ENCODE measurements around the gene PPP4R4.

PPP4R4 gene

GRCh38 chr14:94138251-94138650 lies 35.9 kb upstream of the PPP4R4 start:
- TF ChIP-seq CTCF (IDR thresholded peaks at IDR 0.05; ENCODE audit: low read depth, low read length) = no peak
- H3K4me3 ChIP-seq (ENCODE audit: low read depth, low read length) = no peak overlapping the region

GRCh38 chr14:94139006-94139405 lies 35.1 kb upstream of the PPP4R4 start:
- no peak overlapping the region for H3K4me3 ChIP-seq (ENCODE audit: low read depth, low read length)
- no peak for TF ChIP-seq CTCF (IDR thresholded peaks at IDR 0.05; ENCODE audit: low read depth, low read length)

GRCh38 chr14:94139421-94139820 lies 34.7 kb upstream of the PPP4R4 start:
- H3K4me3 ChIP-seq (ENCODE audit: low read depth, low read length) = no peak overlapping the region

GRCh38 chr14:94142247-94142646 lies 31.9 kb upstream of the PPP4R4 start:
- H3K4me3 ChIP-seq (ENCODE audit: low read depth, low read length) = no peak overlapping the region
- no peak for TF ChIP-seq CTCF (IDR thresholded peaks at IDR 0.05; ENCODE audit: low read depth, low read length)

More at GRCh38 chr14:94139421-94139820, 34.7 kb upstream of the PPP4R4 start:
- no peak for TF ChIP-seq CTCF (IDR thresholded peaks at IDR 0.05; ENCODE audit: low read depth, low read length)

- no peak overlapping the region for H3K4me3 ChIP-seq (ENCODE audit: low read depth, low read length)
- no peak for TF ChIP-seq CTCF (IDR thresholded peaks at IDR 0.05; ENCODE audit: low read depth, low read length)
Measured at GRCh38 chr14:94142836-94143235, 31.3 kb upstream of the PPP4R4 start.

- peak; percentile 38 for TF ChIP-seq CTCF (IDR thresholded peaks at IDR 0.05; ENCODE audit: low read depth, low read length)
- H3K4me3 ChIP-seq (ENCODE audit: low read depth, low read length) = no peak overlapping the region
Measured at GRCh38 chr14:94143239-94143638, 30.9 kb upstream of the PPP4R4 start.

GRCh38 chr14:94143711-94144110 lies 30.4 kb upstream of the PPP4R4 start:
- H3K4me3 ChIP-seq (ENCODE audit: low read depth, low read length) = no peak overlapping the region
- TF ChIP-seq CTCF (IDR thresholded peaks at IDR 0.05; ENCODE audit: low read depth, low read length) = no peak

All from WI38 (cell line).